DOHH2 (cell line): ENCODE data around the gene CRNKL1.

Source experiments
- EZH2phosphoT487 ChIP-seq: fragments of 200-600 bp; sonication (generic); IDR thresholded peaks from 2 replicates; pipeline ENCODE4 v1.6.1; 2017; ENCODE audit warnings: borderline replicate concordance, mild to moderate bottlenecking, antibody characterized with exemption, low read length, moderate library complexity, mixed read lengths
- TF ChIP-seq, protein P1 (sequence below): fragments of 200-600 bp; sonication (generic); IDR thresholded peaks from one replicate; pipeline ENCODE4 v1.5.1; 2014; ENCODE audit warnings: antibody characterized with exemption, mild to moderate bottlenecking, low read depth, low read length; ENCODE audit not compliant: poor library complexity, severe bottlenecking

DNA sequence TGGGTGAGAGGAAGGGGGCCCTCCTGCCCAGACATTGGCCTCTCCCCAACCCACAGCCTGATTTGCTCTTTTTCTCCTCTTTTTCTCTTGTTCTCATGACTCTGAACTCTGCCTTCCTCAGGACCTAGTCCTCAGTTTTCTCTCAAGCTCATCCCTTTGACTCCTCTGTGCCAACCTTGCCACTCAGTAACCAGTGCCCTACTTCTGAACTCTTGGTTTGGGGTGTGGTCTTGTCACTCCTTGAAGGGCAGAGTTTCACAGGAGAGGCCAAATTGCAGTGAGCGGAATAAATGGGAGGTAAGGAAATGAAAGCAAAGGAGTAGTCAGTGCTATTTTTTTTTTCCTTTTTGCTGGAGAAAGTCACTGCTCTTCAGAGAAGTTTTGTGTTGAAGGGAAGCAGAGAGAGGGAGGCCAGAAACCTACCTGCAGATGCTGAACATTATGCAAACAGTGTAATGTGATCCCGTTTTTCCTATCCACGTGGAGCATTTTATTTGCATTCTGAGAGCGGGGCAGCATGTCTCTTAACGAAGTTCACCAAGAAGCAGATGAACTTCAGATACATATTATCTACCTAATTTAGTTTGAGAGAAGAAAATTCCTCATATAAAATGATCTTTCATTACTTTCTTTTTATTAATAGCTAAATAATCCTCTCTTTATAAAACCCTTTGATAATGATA is 27.0 kb upstream of the CRNKL1 start:
- TF ChIP-seq, protein P1, sequence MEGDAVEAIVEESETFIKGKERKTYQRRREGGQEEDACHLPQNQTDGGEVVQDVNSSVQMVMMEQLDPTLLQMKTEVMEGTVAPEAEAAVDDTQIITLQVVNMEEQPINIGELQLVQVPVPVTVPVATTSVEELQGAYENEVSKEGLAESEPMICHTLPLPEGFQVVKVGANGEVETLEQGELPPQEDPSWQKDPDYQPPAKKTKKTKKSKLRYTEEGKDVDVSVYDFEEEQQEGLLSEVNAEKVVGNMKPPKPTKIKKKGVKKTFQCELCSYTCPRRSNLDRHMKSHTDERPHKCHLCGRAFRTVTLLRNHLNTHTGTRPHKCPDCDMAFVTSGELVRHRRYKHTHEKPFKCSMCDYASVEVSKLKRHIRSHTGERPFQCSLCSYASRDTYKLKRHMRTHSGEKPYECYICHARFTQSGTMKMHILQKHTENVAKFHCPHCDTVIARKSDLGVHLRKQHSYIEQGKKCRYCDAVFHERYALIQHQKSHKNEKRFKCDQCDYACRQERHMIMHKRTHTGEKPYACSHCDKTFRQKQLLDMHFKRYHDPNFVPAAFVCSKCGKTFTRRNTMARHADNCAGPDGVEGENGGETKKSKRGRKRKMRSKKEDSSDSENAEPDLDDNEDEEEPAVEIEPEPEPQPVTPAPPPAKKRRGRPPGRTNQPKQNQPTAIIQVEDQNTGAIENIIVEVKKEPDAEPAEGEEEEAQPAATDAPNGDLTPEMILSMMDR = no peak
- no peak for TF ChIP-seq EZH2phosphoT487
